GM21619 (cell line): Measurements from ENCODE around the gene CYP1A2.
A peak's percentile ranks its signal among the peaks of the same experiment; 100 is the strongest.
"Not testable (repeated sequence)": the region's sequence is repeated elsewhere in the genome, so short reads cannot be mapped to it uniquely, and the experiment has no call there.

ENCODE experiments used
- ATAC-seq: cut with Tn5 transposase; IDR thresholded peaks from one replicate; pipeline ENCODE4 v1.9.1; 2021; ENCODE audit not compliant: unreplicated experiment

The CYP1A2 gene

DNA sequence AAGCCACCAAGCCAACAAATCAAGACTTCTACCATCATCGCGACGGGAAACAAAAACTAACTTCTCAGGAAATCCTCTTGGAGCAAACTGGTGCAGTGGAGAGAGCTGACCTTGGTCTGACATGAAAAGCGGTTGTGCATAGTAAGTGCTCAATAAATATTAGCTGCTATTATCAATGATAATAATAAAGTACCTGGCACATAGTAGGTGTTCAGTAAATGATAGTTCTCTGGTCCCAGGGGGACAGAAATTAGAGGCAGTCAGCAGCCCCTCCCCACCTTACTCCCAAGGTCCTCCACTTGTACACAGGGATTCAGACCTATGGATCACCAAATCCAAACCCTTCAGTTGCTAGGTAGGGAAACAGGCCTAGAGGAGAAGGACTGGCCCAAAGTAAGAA lies 27.2 kb downstream of the CYP1A2 start:
- no peak for ATAC-seq

DNA sequence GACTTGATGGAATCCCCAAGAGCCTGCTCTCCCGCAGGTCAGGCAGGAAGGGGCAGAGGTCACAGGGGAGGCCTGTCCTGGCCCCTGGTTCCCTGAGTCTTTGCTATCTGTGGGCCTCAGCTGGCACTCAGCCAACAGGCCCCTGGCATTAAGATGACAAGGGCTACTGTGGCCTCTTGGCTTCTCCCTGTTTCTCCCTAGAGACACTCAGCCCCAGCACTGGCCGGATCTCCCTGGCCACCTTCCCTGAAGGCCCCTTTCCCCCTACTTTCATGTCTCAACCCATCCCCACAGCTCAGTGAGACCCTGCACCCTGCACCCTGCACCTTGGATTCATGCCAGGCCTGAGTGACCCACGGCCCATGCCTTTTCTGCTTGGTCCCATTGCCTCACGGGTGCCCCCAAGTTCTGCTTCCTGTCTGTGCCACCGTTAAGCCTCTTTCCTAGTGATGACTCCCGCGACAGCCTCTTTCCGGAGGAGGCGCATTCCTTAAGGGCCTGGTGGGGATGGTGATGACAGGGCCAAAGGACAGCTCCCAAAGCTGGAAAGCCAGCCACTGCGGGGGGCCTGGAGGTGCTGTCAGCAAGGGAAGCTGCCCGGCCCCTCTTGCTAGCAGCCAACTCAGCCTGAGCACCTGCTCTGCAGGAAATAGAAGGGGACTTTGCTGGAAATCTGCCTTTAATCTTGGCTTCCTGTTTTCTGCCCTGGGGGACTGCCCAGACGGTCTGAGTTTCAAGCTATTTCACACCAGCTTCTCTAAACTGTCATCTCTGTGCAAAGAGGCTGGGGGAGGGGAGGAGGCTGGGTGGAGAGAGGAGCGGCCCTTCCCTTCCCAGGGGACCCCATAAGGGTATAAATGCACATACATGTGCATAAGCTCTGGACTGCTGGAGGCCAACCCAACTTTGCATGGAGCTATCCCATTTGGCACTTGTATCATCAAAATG lies 28.4 kb downstream of the CYP1A2 start:
- ATAC-seq: peak; percentile 34

DNA sequence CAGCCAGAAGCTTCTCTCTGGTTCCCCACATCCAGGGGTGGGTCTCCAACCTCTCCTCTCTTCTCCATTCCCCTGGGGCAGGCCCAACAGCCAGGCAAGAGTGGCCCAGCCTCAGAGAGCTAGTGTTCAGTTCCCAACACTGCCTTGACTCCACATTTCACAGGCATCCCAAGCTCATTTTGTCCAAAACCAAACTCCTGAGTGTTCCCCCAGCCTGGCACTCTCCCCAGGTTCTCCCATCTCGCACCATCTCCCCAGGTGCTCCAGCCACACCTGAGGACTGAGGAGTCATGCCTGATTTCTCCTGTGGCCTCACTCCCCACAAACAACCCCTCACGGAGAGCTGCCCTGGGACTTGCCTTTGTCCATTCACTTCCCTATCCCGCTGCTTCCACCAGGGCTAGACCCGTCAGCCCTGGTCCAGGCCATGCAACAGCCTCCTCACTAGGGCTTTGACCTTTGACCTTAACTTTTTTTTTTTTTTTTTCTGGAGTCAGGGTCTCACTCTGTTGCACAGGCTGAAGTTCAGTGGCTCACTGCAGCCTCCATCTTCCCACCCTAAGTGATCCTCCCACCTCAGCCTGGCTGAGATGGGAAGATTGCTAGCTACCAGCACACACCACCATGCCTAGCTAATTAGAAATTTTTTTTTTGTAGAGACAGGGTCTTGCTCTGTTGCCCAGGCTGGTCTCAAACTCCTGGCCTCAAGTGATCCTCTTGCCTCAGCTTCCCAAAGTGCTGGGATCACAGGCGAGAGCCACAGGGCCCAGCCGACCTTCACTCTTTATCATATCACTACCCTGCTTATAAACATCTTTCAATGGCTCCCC lies 29.3 kb downstream of the CYP1A2 start:
- ATAC-seq: no peak

DNA sequence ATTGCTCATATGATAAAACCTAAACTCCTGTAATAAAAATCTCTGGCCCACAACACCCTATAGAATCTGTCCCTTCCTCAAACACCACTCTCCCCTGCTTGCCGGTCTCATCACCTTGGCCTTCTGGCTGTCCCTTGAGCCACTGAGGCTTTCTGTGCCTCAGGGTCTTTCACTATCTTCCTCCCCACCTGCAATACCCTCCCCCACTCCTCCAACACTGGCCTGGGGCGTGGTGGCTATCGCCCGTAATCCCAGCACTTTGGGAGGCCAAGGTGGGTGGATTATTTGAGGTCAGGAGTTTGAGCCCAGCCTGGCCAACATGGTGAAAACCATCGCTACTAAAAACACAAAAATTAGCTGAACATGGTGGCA lies 29.9 kb downstream of the CYP1A2 start:
- no peak for ATAC-seq

DNA sequence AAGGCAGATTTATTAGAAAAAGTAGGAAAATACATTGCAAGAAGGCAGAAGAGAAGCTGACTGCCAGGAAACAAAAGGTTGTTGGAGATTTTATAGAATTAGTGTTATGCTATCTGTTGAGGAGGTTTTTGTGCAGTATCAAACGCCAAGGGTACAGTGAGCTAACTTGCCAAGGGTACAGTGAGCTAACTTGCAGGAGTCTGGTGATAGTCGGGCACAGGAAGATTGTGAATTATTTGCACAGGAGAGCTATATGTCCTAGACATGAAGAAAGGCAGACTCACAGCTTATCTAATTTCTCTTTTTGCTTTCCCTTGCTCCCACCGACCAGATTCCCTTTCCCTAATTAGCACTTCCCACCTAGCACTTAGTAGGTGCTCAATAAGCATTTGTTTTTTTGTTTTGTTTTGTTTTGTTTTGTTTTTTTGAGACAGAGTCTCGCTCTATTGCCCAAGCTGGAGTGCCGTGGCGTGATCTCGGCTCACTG lies 30.6 kb downstream of the CYP1A2 start:
- ATAC-seq: no peak

DNA sequence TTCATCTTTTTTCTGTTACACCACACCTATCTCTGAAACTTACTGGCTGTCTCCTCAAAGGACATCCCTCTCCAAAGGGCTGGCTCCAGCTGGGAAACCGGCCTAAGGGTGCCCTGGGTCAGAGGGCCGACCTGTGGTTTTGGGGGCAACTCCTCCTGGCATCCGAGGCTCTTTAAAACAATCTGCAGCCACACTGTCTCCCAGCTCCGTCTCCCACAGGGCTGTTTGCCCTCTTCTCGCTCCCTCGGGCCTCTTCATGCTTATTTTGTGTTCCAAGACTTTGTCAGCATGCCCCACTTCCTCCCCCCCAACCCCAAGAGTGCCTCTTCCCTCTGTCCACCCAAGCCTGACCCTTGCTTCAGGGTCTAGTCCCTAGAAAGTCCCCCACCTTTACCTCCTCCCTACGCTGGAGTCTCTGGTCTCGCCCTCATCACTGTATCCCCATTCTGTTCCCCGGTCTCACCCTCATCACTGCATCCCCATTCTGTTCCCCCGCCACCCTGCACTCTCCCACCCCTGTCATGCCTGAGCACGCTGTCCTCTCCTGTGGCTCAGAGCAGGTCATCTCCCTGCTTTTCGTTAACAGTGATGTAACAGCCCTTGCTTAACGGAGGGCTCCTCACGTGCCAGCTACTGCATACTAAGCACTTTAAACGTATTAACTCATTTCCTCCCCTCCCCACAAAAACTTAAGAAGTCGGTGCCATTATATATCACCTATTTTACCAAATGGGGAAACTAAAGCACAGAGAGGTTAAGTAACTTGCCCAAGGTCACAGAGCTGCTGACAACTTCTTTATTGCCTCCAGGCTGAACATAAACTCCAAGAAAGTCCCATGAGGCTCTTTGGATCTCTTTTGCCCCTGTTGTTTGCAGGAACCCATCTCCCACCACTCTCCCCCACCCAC lies 32.1 kb downstream of the CYP1A2 start:
- ATAC-seq: no peak

DNA sequence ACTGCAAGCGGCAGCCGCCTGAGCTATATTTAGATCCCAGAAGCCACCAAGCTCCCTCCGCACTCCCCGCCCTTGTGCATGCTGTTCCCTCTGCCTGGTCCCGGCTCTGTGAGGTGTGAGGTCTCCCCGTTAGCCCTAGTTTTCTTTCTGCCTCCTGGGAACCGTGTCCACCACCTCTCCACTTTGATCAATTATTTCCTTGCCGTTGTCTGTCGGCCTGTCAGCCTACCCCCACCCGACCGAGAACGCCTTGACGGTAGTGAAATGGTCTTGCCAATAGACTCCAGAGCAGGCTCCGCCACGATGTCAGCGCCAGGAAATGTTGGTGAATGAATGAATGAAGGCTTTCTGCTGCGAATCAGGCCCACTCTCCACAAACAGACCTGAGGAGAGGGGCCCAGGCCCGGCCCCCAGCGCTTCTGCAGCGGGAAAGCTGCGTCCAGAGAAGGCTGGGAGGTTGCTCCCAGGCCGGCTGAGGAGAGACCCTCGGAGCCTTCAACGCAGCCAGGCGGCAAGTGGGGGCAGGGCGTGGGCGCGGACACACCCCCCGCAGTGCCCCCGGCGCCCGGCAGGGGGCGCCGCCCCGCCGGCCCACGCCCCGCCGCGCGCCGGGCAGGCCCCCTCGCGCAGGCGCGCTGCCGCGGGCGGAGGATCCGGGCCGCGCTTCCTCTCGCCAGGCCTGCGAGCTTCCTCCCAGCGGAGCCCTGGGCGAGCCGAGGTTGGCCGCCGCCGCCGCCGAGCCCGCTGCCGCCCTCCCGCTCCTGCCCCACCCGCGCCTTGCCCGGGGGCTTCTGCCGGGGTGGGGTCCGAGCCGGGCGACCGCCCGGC lies 33.0 kb downstream of the CYP1A2 start, which contains the start of gene CSK:
TSS of gene CSK (plus strand) at position 650 of the 828 bp plus-strand sequence. CDS start 16,218 bp downstream, outside the sequence.
- peak; percentile 21 for ATAC-seq

DNA sequence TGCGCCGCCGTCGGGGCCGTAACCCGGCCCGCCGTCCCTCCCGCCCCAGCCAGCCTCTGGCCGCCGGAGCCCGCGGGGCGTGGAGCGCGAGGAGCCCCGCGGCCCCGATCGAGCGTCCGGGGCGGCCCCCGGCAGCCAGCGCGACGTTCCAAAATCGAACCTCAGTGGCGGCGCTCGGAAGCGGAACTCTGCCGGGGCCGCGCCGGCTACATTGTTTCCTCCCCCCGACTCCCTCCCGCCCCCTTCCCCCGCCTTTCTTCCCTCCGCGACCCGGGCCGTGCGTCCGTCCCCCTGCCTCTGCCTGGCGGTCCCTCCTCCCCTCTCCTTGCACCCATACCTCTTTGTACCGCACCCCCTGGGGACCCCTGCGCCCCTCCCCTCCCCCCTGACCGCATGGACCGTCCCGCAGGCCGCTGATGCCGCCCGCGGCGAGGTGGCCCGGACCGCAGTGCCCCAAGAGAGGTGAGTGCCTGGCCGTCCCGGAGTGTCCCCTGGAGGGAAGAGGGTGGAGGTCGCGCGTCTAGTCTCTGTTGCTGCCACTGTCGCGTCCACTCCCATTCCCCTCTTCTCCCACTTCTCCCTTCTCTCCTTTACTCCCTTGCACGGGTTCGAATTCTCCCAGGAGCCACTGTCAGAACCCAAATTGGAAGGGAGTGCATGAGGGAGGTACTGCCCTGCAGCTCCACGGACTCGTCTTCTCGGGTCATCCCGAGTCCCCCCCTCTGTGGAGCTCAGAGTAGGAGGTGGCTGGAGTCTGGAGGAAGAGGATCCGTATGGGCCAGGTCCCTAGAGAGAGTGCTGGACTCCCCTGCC lies 33.8 kb downstream of the CYP1A2 start:
- no peak for ATAC-seq

DNA sequence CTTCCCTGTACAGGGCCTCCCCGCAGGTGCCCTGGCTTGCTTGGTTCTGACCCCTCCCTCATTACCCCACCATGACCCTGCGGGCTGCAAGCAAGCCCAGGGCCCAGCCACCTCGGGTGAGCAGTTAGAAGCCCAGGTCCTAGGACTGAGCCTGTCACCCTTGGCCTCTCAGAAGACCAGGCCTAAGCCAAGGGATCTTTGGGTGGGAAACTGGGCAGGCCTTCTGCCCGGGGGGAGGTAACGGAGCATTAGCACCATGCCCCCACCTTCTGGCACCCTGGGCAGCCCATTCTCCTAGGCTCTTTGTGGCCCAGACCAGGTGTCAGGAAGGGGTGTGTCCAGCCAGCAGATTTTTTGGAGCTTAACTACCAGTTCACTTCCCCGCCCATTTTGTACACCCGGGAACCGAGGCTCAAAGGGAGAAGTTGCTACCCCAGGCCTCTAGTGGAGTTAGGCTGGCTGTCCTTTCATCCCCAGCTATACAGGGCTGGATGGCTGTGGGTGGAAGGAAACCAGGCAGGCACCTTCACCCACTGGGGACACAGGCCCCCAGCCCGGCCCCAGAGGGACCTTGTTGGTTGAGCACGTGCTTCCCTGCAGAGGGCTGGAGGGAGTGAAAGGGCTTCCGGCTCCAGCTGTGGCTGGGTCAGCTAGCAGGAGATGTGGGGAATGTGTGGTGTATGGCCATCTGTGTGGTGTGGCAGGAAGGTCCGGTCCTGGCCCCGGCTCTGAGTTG lies 34.6 kb downstream of the CYP1A2 start:
- no peak for ATAC-seq

DNA sequence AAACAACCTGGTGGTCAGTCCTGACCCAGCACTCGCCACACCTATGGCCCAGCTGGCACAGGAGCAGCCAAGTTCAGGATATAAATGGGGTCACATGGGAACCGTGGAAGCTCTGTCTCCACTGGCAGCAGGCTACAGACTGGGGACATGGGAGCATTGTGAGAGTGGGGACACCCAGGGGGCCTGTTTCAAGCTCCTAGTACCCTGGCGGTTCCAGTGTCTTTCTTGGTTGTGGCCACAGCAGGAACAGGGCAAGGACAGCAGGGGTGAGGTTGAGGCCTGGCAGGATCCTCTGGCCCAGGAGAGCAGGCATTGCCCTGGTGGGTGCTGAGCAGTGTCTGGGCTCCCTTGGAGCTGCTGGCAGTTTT lies 35.1 kb downstream of the CYP1A2 start:
- ATAC-seq: no peak

DNA sequence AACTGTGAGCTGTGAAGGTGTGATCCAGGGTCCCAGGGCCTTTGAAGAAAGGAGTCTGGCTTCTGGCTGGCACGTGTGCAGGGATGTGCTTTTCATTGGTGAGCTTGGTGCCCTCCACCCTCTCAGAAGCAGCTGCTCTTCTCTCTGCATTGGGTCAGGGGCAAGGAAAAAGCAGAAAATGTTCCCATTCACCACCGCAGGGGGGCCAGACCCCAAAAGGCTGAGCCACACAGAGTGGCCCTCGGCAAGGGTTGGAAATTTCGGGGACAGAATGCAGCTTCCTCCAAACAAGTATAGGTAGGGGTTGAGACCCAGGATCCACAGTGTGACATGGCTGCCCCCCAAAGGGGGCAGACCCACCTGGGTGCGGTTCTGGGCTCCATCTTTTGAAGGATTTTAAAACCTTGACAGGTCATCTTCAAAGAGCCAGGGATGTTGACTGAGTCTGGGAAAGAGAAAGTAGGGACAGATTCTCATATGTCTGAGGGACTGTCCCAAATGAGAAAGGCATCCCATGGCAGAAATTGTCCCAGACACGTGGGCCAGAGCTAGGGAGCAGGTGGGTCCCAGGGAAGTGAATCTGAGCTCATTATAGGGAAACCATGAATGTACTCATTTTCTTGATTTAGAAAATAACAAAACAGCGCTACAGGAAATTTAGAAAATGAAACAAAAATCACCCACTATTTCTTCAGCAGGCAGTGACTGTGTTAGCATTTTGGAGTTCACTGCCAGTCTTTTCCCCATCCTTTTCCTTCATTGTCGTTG lies 36.0 kb downstream of the CYP1A2 start:
- ATAC-seq: no peak

DNA sequence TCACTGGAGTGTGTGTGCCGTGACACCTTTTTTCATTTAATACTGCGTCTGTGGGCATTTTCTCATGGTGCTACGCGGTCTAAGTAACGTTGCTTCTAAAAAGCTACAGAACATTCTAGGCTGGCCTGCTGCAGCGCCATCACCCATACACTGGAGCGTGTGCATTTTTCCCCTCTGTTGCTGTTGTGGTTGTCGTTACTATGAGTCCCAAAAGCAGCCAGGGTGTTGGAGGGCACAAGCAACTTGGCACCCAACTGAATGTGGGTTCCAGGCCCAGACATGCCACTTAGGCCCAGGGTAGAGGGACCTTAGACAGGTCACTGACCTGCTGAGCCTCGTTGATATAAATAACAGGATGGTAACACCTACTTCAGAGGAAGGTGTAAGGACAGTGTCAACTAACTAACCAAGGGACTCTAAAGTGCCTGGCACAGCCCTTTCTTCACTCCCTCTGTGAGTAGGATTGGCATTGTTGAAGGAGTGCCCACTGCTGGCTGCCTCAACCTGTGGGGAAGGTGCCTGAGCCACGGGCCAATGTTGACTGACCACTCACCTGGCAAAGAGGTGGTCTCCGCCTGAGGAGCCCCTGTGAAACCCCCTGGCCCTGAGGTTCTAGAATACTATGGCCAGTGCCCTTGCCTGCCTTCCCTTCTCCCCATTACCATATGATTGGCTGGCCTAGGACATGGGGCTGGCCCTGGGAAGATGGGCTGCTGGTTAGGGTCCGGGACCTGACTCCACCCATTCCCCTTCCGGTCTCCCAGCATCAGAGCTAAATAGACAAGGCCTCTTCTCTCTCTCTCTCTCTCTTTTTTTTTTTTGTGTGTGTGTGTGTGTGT lies 36.8 kb downstream of the CYP1A2 start:
- no peak for ATAC-seq

DNA sequence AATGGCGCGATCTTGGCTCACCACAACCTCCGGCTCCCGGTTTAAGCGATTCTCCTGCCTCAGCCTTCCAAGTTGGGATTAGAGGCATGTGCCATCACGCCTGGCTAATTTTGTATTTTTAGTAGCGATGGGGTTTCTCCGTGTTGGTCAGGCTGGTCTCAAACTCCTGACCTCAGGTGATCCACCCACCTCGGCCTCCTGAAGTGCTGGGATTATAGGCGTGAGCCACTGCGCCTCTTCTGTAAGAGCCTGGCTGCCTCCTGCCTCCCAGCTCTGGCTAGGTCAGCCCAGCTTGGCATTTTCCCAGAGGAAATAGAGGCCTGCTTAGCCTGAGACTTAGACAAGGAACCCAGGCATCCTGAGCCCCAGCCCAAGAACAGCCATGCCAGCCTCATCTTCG lies 37.4 kb downstream of the CYP1A2 start:
- not testable (repeated sequence) for ATAC-seq

DNA sequence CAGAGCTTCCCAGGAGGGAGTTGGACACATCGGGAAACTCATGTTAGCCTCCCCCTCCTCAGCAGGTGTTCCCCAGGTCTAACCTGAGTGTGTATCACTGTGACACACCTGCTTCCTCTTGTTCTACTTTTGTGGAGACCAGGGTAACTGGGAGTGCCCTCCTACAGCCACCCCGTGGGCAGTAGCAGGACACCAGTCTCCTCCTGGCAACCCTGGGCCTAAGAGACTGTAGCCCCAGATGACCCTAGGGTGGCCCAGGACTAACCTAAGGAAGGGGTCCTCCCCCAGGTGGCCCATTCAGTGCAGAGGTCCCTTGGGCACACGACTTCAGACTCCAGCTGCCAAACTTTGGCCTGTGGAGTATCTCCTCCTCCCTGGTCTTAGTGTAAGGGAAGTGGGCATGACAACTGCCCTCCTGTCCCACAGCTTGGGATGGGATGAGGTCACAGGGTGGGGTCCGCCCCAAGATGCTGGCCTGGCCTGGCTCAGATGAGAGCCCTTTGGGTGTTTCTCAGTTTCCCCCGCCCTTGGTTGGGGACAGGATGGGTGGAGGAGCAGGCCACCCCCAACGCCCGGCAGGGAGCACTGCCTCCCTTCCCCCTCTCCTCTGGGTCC lies 38.0 kb downstream of the CYP1A2 start:
- ATAC-seq: no peak

DNA sequence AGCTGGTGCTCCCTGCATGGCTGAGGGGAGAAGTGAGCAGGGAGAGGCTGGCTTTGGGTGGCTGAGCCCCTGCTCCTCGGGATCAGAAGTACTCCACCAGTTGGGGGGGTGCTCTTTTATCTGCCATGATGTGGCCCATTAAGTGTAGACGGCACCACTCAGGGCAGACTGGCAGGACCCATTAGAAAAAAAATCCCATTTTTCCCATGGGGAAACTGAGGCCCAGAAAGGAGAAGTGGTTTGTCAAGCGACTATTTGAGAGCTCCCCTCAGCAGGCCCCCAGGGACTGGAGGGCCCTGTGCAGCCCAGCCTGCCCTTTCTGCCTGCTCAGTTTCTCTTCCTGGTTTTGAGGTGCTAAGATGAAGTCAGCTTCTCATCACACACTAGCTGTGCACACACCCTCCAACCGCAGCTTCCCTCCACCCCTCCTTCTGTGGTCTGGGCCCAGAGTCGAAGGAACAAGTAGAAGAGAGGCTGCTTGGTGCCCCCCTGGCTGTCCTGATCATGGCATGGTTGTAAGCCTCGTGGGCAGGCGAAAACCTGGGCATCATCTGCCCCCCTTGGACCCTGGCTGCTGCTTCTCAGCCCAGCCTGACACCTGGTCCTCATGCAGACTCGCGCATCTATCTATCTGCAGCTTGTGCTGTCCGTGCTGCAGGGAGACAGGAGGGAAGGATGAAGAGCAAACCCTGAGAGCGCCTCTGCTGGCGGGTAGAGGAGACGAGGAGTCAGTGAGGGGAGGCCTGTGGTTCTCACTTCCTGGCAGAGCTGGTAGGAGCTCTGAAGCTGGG lies 38.8 kb downstream of the CYP1A2 start:
- peak; percentile 34 for ATAC-seq
